ENCODE measurements around the gene FBXL13.

The FBXL13 gene

GRCh38 chr7:102898532-102898859 is 176.1 kb downstream of the FBXL13 start:
- no peak overlapping the region for H3K4me3 ChIP-seq (ENCODE audit: low read length)

GRCh38 chr7:102897856-102898531 is 176.6 kb downstream of the FBXL13 start:
- no peak for TF ChIP-seq ZNF274 (IDR thresholded peaks at IDR 0.05; ENCODE audit: low read depth, low read length)
- no peak overlapping the region for H3K4me3 ChIP-seq (ENCODE audit: low read length)

More at GRCh38 chr7:102898532-102898859, 176.1 kb downstream of the FBXL13 start:
- TF ChIP-seq ZNF274 (IDR thresholded peaks at IDR 0.05; ENCODE audit: low read depth, low read length) = no peak

GRCh38 chr7:102897211-102897631 is 177.4 kb downstream of the FBXL13 start:
- no peak for TF ChIP-seq ZNF274 (IDR thresholded peaks at IDR 0.05; ENCODE audit: low read depth, low read length)
- H3K4me3 ChIP-seq (ENCODE audit: low read length) = no peak overlapping the region

GRCh38 chr7:102896585-102896984 is 178.0 kb downstream of the FBXL13 start:
- no peak for TF ChIP-seq ZNF274 (IDR thresholded peaks at IDR 0.05; ENCODE audit: low read depth, low read length)
- no peak overlapping the region for H3K4me3 ChIP-seq (ENCODE audit: low read length)

GRCh38 chr7:102895602-102896001 is 179.0 kb downstream of the FBXL13 start:
- H3K4me3 ChIP-seq (ENCODE audit: low read length) = no peak overlapping the region
- TF ChIP-seq ZNF274 (IDR thresholded peaks at IDR 0.05; ENCODE audit: low read depth, low read length) = no peak

GRCh38 chr7:102892631-102893278 is 181.8 kb downstream of the FBXL13 start:
- TF ChIP-seq ZNF274 (IDR thresholded peaks at IDR 0.05; ENCODE audit: low read depth, low read length) = no peak
- no peak overlapping the region for H3K4me3 ChIP-seq (ENCODE audit: low read length)

GRCh38 chr7:102891693-102892261 is 182.8 kb downstream of the FBXL13 start:
- no peak overlapping the region for H3K4me3 ChIP-seq (ENCODE audit: low read length)
- no peak for TF ChIP-seq ZNF274 (IDR thresholded peaks at IDR 0.05; ENCODE audit: low read depth, low read length)

DNA sequence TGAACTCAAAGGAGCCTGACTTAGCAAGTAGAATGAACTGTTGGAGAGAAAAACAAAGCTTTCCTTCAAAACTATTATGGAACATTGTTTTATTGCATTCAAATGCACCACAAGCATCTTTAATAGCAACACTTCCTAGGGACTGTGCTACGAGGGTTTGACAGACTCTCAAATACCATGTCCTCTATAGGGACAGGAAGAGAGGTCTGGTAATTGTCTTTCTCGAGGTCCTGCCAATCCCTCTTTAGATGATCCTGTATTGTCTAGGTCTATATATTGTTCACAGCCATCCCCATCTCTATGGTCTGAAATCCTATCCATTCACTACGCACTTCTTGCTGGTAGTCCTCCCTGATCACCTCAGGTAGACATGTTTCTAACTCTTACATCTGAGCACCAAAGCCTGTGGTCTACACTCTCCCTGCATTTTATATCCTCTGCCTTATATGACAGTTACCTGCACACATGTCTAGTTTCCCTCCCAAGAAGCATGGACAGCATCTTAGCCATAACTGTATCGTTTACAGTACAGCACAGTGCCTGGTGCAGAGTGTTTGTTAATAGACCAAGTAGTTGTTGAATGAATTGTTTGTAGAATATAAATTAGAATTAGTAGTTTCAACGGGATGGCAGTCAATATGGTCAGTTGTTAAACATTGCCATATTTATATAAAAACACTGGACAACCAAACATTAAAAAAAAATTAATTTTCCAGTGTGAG is 183.5 kb downstream of the FBXL13 start:
- H3K4me3 ChIP-seq (ENCODE audit: low read length) = no peak overlapping the region
- TF ChIP-seq ZNF274 (IDR thresholded peaks at IDR 0.05; ENCODE audit: low read depth, low read length) = no peak

GRCh38 chr7:102890292-102890970 is 184.2 kb downstream of the FBXL13 start:
- H3K4me3 ChIP-seq (ENCODE audit: low read length) = no peak overlapping the region
- no peak for TF ChIP-seq ZNF274 (IDR thresholded peaks at IDR 0.05; ENCODE audit: low read depth, low read length)

- H3K4me3 ChIP-seq (ENCODE audit: low read length) = no peak overlapping the region
- TF ChIP-seq ZNF274 (IDR thresholded peaks at IDR 0.05; ENCODE audit: low read depth, low read length) = no peak
Measured at GRCh38 chr7:102889851-102890250, 184.7 kb downstream of the FBXL13 start.

DNA sequence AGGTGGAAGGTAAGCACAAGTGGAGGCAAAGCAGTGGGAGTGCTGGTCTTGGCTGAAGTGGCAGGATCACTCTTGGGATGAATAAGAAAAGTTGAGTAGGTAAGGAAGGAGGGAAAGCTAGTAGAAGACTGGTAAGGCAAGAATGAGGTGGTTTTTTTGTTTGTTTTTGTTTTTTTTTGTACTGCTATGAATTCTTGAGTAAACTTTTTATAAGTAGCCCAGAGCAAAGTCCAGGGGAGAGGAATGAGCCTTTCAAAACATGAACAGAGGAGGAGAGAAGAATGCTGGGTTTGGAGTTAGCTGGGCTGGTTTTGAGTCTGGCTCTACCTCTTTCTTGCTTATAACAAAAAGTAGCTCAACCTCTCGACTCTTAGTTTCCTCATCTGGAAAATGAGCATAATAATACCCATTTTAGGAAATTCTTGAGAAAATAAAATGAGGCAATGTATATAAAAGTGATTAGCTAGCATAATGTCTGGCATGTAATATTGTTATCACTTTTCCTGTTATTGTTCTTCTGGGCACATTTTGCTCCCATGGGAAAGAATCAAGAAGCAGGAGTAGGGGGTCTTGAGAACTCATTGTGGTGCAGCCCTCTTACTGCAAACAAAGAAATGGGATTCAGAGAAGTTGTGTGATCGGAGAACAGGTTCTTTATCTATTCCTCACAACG is 185.9 kb downstream of the FBXL13 start:
- no peak overlapping the region for H3K4me3 ChIP-seq (ENCODE audit: low read length)
- TF ChIP-seq ZNF274 (IDR thresholded peaks at IDR 0.05; ENCODE audit: low read depth, low read length) = no peak

- no peak overlapping the region for H3K4me3 ChIP-seq (ENCODE audit: low read length)
- TF ChIP-seq ZNF274 (IDR thresholded peaks at IDR 0.05; ENCODE audit: low read depth, low read length) = no peak
Measured at GRCh38 chr7:102883098-102883860, 191.3 kb downstream of the FBXL13 start.

DNA sequence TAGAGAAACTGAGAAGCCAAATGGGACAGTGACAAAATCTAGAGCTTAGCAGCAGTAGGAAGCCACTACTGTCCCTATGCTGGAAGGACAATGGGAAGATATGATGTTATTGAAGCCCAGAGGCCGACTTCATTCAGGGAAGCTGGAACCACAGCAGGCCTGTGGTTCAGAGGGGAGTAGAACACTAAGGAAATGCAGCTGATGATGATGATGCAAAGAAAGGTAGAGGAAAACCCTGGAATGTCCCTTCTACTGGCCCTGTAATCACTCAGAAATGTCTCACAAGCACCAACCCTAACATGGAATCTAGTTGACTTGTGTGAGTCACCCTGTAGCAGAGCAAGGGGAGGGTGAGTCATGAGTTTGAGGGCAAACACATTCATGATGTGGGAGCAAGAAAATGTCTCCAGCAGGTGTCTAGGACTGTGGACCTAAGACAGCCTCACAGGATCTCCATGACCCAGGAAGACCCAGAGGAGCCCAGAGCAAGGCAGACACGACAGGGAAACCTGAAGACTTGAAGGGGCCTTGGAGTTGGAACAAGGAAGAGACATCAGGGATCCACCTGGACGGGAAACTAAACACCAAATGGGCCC is 198.8 kb downstream of the FBXL13 start:
- TF ChIP-seq ZNF274 (IDR thresholded peaks at IDR 0.05; ENCODE audit: low read depth, low read length) = no peak
- H3K4me3 ChIP-seq (ENCODE audit: low read length) = no peak overlapping the region

All from GM08714 (cell line).